Heart left ventricle (tissue), 16 donors: Measurements from ENCODE around the gene IST1. TPM values are rescaled to one million over a fixed set of nuclear protein-coding genes. Genes with fewer than 3 reads are reported as not detected.

Experiments used
- ATAC-seq, 4 donors: fragments of 200-7000 bp; cut with Tn5 transposase; one replicate each; pipeline ENCODE4 v1.9.1; 2020 to 2022; ENCODE audit warnings: moderate library complexity in 4 of 4, mild to moderate bottlenecking in 3 of 4, moderate number of reproducible peaks in 1 of 4
- DNase-seq, 5 donors: peaks; one replicate each; pipeline ENCODE4 v3.0.0-alpha.2; 2020
- H3K27ac ChIP-seq, 12 donors: fragments of 200-600 bp; sonication (generic) in 4 of 12; one replicate each; pipeline versions ENCODE4 v1.5.0 to v1.8.0; 2016 to 2022; ENCODE audit warnings: mild to moderate bottlenecking in 2 of 12
- H3K27me3 ChIP-seq, 9 donors: fragments of 200-600 bp; sonication (generic) in 2 of 9; one replicate each; pipeline versions ENCODE4 v1.5.1 to v1.8.0; 2016 to 2022; ENCODE audit warnings: mild to moderate bottlenecking in 3 of 9
- H3K36me3 ChIP-seq, 9 donors: fragments of 200-600 bp; sonication (generic) in 2 of 9; one replicate each; pipeline versions ENCODE4 v1.5.0 to v1.8.0; 2018 to 2022; ENCODE audit warnings: mild to moderate bottlenecking in 2 of 9
- H3K4me1 ChIP-seq, 12 donors: fragments of 200-600 bp; sonication (generic) in 4 of 12; one replicate each; pipeline versions ENCODE4 v1.5.0 to v1.8.0; 2016 to 2022; ENCODE audit warnings: mild to moderate bottlenecking in 3 of 12
- H3K4me3 ChIP-seq, 12 donors: fragments of 200-600 bp; sonication (generic) in 4 of 12; one replicate each; pipeline versions ENCODE4 v1.5.0 to v1.8.0; 2017 to 2022; ENCODE audit warnings: mild to moderate bottlenecking in 9 of 12, moderate library complexity in 4 of 12
- H3K9me3 ChIP-seq, 12 donors: fragments of 200-600 bp; sonication (generic) in 4 of 12; one replicate each; pipeline versions ENCODE4 v1.5.0 to v1.8.0; 2016 to 2022; ENCODE audit warnings: mild to moderate bottlenecking in 1 of 12
- POLR2A ChIP-seq, 2 donors: fragments of 450-650 bp; IDR thresholded peaks; one replicate each; pipeline ENCODE4 v1.6.1; 2017; ENCODE audit warnings: antibody characterized with exemption in 2 of 2, mild to moderate bottlenecking in 2 of 2, moderate library complexity in 2 of 2
- WGBS, 4 donors: extraction: QIAGEN DNeasy Blood & Tissue Kit in 2 of 4; methylation state at CpG; one replicate each; pipeline versions ENCODE4 v1.1.5 to v1.1.7; 2013 to 2018; 5-methylcytosine and 5-hydroxymethylcytosine counted together
- intact Hi-C, 10 donors: fragments of 100-400 bp; cut with DNase I; formaldehyde crosslinking; loops; one replicate each; pipeline versions ENCODE4 v1.11.1 to v1.14.2; 2022
- polyA plus RNA-seq, 2 donors: library from polyadenylated mRNA; stranded (reverse); fragments of 200-250 nt; gene quantifications; one replicate each; pipeline ENCODE4 v1.2.3, GENCODE V29; 2013
- total RNA-seq, 9 donors: library from RNA; depleted of rRNA in 2 of 9; stranded (reverse); fragments of >200 nt in 2 of 9; fragmentation: NEBNext Ultra II Directional in 3 of 9; extraction: Animal tissue kit (Norgen Biotek cat#: 25700) in 3 of 9; gene quantifications; one replicate each; pipeline versions ENCODE4 v1.1.0 to v1.2.4, GENCODE V29; 2016 to 2023
- TF ChIP-seq, protein P1 (sequence below), 12 donors: fragments of 200-600 bp; sonication (generic) in 4 of 12; IDR thresholded peaks; one replicate each; pipeline versions ENCODE4 v1.5.0 to v1.8.0; 2018 to 2022; ENCODE audit warnings: antibody characterized with exemption in 12 of 12, mild to moderate bottlenecking in 5 of 12
- donor health status: ischemic (EF 13 %, LVEDD 7.1; RV severe dilation, severe dysfunction).
- donor health status: healthy with polysubstance abuse.
- donor health status: DM: no; HTN: yes; CAD: no.
- donor health status: DM: no; HTN: no; CAD: no.
- donor health status: ischemic (EF 25% LVEDD 6.9; RV normal size, moderate dysfunction).
- donor health status: ischemic (EF 25% LVEDD 5.7; RV mildly dilated, moderate dysfunction).
- donor health status: healthy.
- donor health status: DM: yes; HTN: yes; CAD: no.
- donor health status: ischemic (EF 35%, LVEDD 5.7; RV mildly dilated, moderate dysfunction).
- donor health status: nonischemic (EF 11% LVEDD 7.7; RV severe dilation, severe dysfunction).
- donor health status: DM: yes; HTN: yes; CAD: no.
- donor health status: PGD.
- donor health status: ischemic (EF 29% LVEDD 5.4; RV normal size, mild dysfunction).
- donor health status: nonischemic (EF 23%, LVEDD 6.1; RV moderate dilation, normal function).

Gene IST1
- total and polyA plus RNA-seq, 11 donors = 54.5 to 146 (median 108) TPM

GRCh38 chr16:71966932-71967331 is 71.6 kb downstream of the IST1 start:
- no peak for ATAC-seq
- intact Hi-C loops = no loop called here
- H3K4me1 ChIP-seq = no peaks in the 10 kb centered on the region
- no peaks in the 10 kb centered on the region for H3K9me3 ChIP-seq
- no peaks in the 10 kb centered on the region for H3K36me3 ChIP-seq
- H3K27ac ChIP-seq = no peak overlapping the region
- DNase-seq = no peak
- 30 to 43% (median 33%) methylated on average over 4 of the region's 4 CpGs for WGBS, 4 donors
- no peaks in the 10 kb centered on the region for H3K27me3 ChIP-seq
- TF ChIP-seq POLR2A (IDR thresholded peaks at IDR 0.05) = no peak
- TF ChIP-seq, protein P1, sequence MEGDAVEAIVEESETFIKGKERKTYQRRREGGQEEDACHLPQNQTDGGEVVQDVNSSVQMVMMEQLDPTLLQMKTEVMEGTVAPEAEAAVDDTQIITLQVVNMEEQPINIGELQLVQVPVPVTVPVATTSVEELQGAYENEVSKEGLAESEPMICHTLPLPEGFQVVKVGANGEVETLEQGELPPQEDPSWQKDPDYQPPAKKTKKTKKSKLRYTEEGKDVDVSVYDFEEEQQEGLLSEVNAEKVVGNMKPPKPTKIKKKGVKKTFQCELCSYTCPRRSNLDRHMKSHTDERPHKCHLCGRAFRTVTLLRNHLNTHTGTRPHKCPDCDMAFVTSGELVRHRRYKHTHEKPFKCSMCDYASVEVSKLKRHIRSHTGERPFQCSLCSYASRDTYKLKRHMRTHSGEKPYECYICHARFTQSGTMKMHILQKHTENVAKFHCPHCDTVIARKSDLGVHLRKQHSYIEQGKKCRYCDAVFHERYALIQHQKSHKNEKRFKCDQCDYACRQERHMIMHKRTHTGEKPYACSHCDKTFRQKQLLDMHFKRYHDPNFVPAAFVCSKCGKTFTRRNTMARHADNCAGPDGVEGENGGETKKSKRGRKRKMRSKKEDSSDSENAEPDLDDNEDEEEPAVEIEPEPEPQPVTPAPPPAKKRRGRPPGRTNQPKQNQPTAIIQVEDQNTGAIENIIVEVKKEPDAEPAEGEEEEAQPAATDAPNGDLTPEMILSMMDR (IDR thresholded peaks at IDR 0.05) = no peak
- H3K4me3 ChIP-seq = no peak overlapping the region

- Histone ChIP-seq H3K9me3 (no peaks in the 10 kb centered on the region), H3K4me1 (no peaks in the 10 kb centered on the region), H3K27me3 (no peaks in the 10 kb centered on the region), H3K27ac (no peak overlapping the region), H3K4me3 (no peak overlapping the region), H3K36me3 (no peaks in the 10 kb centered on the region)
- intact Hi-C loops = no loop called here
- DNase-seq (no peak), ATAC-seq (no peak)
- WGBS, 4 donors = 87 to 95% (median 91%) methylated on average over 2 of the region's 2 CpGs
- TF ChIP-seq, protein P1 (IDR thresholded peaks at IDR 0.05) = no peak
- TF ChIP-seq POLR2A (IDR thresholded peaks at IDR 0.05) = no peak
Measured at GRCh38 chr16:71969353-71969752, 74.0 kb downstream of the IST1 start.

DNA sequence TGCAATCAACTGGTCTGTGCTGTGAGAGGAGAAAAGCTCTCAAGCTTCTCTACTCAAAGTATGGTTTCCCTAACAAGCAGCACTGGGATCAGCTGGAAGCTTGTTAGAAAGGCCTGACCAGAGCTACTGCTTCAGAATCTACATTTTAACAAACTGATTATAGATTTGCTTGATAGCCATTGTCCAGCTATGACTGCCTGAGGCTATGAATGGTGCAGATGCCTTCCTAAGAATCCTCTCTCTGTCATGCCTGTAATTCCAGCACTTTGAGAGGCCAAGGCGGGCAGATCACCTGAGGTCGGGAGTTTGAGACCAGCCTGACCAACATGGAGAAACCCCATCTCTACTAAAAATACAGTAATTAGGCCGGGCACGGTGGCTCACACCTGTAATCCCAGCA is 76.2 kb downstream of the IST1 start:
- no peaks in the 10 kb centered on the region for H3K36me3 ChIP-seq
- H3K9me3 ChIP-seq = no peaks in the 10 kb centered on the region
- H3K27me3 ChIP-seq = no peaks in the 10 kb centered on the region
- no peak overlapping the region for H3K27ac ChIP-seq
- no peak overlapping the region for H3K4me3 ChIP-seq
- DNase-seq (no peak), ATAC-seq (no peak)
- H3K4me1 ChIP-seq = no peaks in the 10 kb centered on the region
- no peak for TF ChIP-seq POLR2A (IDR thresholded peaks at IDR 0.05)
- TF ChIP-seq, protein P1 (IDR thresholded peaks at IDR 0.05) = no peak
- WGBS, 4 donors = 92 to 94% (median 94%) methylated on average over 4 of the region's 4 CpGs
- intact Hi-C loops = no loop called here

DNA sequence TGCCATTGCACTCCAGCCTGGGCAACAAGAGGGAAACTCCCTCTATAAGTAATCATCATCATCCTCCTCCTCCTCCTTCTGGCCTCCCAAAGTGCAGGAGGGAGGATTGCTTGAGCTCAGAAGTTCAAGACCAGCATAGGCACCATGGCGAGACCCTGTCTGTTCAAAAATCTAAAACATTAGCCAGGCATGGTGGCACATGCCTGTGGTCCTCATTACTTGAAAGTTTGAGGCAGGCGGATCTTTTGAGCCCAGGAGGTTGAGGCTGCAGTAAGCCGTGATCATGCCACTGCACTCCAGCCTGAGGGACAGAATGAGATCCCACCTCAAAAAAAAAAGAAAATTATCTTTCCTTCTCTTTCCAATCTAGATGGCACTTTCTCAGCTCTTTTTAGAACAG is 77.0 kb downstream of the IST1 start:
- intact Hi-C loops = no loop called here
- H3K9me3 ChIP-seq = no peaks in the 10 kb centered on the region
- no peak for ATAC-seq
- no peak overlapping the region for H3K27ac ChIP-seq
- TF ChIP-seq, protein P1 (IDR thresholded peaks at IDR 0.05) = no peak
- TF ChIP-seq POLR2A (IDR thresholded peaks at IDR 0.05) = no peak
- WGBS, 4 donors = 85 to 98% (median 91%) methylated on average over 3 of the region's 3 CpGs
- no peaks in the 10 kb centered on the region for H3K36me3 ChIP-seq
- H3K4me3 ChIP-seq = no peak overlapping the region
- H3K27me3 ChIP-seq = no peaks in the 10 kb centered on the region
- no peaks in the 10 kb centered on the region for H3K4me1 ChIP-seq
- DNase-seq = no peak
